HG02798 (cell line): ENCODE data around the gene TICAM2.
A peak's percentile ranks its signal among the peaks of the same experiment; 100 is the strongest.

ENCODE experiments used
- ATAC-seq: cut with Tn5 transposase; IDR thresholded peaks from one replicate; pipeline ENCODE4 v1.9.1; 2021; ENCODE audit warnings: mild to moderate bottlenecking; ENCODE audit not compliant: unreplicated experiment, poor library complexity

TICAM2 gene

DNA sequence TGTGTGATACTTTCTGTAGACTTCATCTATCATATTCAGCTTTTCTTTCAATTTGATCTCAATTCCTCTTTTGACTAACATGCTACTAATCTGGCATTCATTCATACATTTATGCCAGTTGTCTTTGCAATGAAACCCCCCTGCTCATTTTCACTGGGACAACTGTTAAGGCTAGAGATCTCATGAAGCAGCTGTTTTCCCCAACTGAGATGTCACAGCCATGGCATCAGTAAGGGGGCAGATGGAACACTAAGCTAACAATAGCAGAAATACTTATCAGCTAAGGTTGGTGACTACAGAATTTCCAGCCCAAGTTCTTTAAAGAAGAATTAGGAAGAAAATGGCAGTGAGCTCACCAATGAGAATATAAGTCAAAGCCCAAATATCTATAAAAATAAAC is 14.2 kb upstream of the TICAM2 start:
- no peak for ATAC-seq

GRCh38 chr5:115611873-115612272 is 9.6 kb upstream of the TICAM2 start:
- no peak for ATAC-seq

DNA sequence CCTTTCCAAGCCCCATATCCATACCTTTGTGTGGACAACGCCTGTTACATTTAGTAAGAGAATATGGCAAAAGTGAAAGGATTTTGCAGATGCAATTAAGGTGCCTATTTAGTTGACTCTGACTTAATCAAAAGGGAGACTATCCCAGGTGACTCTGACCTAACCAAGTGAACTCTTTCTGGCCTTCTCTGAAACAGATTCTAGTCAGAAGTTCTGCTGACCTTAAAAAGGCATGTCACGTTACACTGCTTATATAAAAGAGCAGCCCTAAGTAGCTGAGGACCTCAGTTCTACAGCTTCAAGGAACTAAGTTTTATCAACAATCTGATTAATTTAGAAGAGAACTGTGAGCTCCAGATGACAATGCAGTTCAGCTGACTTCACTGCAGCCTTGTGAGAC is 5.7 kb upstream of the TICAM2 start:
- no peak for ATAC-seq

DNA sequence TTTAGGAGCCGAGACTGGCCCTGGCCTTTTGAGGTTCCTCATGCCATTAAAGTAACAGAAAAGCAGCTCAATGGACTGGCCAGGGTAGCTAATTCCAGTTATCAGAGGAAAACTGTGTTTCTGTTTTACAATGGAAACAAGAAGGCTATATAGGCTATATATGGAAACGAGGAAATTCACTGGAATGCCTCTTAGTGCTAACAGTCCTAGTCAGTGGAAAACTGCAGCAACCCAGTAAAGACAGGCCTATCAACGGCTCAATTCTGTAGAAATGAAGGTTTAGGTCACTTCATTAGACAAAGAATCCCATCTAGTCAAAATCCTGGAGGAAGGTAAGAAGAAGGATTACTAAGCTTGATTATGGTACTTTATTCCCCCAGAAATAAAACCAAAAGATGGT is 3.2 kb upstream of the TICAM2 start:
- ATAC-seq: no peak

GRCh38 chr5:115602591-115603125 is 379 bp upstream of the TICAM2 start:
- peak; percentile 9 for ATAC-seq

GRCh38 chr5:115600766-115601165 is 1.5 kb downstream of the TICAM2 start:
- ATAC-seq: no peak

GRCh38 chr5:115599924-115600323 is 2.4 kb downstream of the TICAM2 start:
- no peak for ATAC-seq

GRCh38 chr5:115599502-115599901 is 2.8 kb downstream of the TICAM2 start:
- ATAC-seq: peak; percentile 37

GRCh38 chr5:115594128-115595047 is 7.9 kb downstream of the TICAM2 start:
- no peak for ATAC-seq

- ATAC-seq: no peak
Observed at GRCh38 chr5:115589043-115589442, 13.2 kb downstream of the TICAM2 start.

GRCh38 chr5:115588640-115589039 is 13.6 kb downstream of the TICAM2 start:
- no peak for ATAC-seq

DNA sequence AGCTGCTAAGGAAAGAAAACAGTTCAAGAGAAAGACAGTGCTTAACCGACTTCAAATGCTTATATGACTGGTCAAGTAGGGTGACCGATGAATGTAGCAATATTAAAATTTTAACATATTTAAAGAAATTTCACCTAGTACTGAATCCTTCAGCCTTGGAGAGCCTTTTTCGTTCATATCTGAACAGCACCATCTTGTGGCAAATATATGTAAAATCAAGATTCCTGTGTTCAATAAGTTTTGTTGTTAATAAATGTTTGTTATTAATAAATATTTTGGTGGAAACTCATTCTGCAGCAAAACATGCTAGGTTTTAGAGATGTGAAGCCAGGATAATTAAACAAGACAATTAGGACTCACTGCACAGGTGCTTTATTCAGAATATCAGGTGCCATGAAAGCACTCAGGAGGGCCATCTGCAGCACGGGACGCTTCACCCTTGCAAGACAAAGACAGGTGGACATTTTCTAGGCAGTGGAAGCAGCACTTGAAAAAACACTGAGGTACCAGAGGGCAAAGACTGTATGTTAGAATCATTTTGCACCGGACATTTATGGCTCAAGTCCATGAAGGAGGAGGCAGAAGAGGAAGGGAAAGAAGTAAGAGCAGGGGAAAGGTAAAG is 15.6 kb downstream of the TICAM2 start:
- no peak for ATAC-seq

DNA sequence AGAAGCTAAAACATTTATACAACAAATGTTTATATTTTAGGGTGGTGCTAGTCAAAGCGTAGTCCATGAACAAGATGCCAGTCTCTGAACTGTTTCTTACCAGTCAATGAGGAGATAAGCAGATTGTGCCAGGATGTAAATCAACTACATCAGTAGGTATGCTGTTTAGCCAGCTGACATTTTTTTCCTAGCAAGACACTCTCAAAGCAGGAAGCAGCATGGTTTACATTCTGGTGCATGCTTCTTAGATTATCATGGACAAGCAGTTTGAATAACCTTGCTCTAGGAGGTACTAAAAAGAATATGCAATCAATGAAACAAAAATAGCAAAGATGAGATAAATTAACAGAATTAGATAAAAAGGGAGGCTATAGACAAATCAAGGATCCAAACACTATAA is 17.0 kb downstream of the TICAM2 start:
- no peak for ATAC-seq

- ATAC-seq: no peak
Observed at GRCh38 chr5:115584501-115584900, 17.8 kb downstream of the TICAM2 start.

- ATAC-seq: no peak
Observed at GRCh38 chr5:115583474-115583873, 18.8 kb downstream of the TICAM2 start.

DNA sequence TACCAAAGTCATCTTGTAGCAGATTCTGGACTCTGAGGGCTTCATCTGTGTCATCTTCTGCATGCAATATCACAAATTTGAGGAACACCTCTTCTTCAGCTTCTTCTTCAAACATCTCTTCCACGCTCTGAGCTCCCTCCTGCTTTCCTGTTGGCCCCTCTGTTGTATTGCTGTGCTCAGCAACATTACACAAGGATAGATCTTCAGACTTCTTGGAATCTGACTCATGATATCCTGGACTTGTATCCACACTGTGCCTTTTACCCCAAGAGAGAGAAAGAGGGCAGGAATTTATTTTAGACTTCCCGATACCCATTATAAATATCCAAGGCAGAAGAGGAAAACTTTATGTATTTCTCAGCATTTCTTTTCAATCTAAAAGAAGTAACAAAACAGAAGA is 21.3 kb downstream of the TICAM2 start:
- ATAC-seq: no peak

- peak; percentile 58 for ATAC-seq
Observed at GRCh38 chr5:115579747-115580173, 22.5 kb downstream of the TICAM2 start.

DNA sequence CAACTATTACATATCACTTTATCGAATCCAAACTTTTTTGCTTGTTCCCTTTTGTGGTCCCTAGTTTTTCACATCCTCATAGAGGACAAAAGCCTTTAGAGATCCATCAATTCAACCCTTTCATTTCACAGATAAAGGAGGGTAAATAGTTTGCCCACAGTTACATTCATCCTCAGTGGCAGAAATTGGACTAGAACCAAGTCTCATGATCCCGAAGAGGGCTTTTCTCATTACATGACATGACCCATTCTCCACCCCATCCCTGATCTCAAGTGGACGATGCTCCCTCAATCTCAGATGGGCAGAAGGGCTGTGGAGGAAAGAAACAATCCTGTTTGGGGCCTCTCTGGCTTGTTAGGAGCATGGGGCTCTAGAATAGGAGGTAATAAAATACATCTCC is 23.1 kb downstream of the TICAM2 start:
- no peak for ATAC-seq

GRCh38 chr5:115578657-115579056 is 23.6 kb downstream of the TICAM2 start:
- peak; percentile 63 for ATAC-seq

- ATAC-seq: peak; percentile 26
Observed at GRCh38 chr5:115577741-115578140, 24.5 kb downstream of the TICAM2 start.

GRCh38 chr5:115577329-115577728 is 24.9 kb downstream of the TICAM2 start:
- no peak for ATAC-seq
